ENCODE data around the gene RGS3.

Gene RGS3

DNA sequence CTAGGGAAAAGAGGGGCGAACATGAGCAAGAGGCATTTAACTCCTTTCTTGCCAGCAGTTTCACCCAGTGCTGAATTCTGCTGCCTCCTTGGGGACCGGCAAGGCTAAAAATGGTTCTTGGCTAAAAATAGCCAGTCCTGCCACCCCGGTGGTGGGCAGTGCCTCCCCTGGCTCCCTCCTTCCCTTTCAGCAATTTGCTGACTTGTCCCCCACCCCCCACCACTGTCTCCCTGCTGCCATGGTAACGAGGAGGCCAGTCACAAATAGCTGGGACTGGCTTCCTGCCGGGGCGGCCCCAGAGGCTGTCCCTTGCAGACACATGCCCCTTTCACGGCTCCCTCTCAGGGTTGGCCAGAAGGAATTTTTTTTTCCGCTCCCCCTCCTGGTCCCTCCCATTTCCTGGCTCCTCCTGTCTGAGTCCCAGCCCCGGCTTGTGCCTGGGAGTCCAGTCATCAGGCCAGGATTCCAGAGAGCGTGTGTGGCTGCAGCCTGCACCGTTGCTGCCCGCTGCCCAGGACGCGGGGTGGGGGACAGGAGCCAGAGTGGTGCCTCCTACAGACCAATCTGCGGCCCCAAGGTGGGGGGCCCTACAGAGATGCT lies 130.3 kb downstream of the RGS3 start:
- H3K4me3 ChIP-seq (ENCODE audit: severe bottlenecking): peak overlapping the region; percentile 33
- ATAC-seq (ENCODE audit: low read depth) (peak; percentile 97), DNase-seq (ENCODE audit: low spot score) (peak; percentile 93)
- TF ChIP-seq, protein P1, sequence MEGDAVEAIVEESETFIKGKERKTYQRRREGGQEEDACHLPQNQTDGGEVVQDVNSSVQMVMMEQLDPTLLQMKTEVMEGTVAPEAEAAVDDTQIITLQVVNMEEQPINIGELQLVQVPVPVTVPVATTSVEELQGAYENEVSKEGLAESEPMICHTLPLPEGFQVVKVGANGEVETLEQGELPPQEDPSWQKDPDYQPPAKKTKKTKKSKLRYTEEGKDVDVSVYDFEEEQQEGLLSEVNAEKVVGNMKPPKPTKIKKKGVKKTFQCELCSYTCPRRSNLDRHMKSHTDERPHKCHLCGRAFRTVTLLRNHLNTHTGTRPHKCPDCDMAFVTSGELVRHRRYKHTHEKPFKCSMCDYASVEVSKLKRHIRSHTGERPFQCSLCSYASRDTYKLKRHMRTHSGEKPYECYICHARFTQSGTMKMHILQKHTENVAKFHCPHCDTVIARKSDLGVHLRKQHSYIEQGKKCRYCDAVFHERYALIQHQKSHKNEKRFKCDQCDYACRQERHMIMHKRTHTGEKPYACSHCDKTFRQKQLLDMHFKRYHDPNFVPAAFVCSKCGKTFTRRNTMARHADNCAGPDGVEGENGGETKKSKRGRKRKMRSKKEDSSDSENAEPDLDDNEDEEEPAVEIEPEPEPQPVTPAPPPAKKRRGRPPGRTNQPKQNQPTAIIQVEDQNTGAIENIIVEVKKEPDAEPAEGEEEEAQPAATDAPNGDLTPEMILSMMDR (IDR thresholded peaks at IDR 0.05; ENCODE audit: poor library complexity, severe bottlenecking): no peak
- H3K27ac ChIP-seq (ENCODE audit: poor library complexity, severe bottlenecking): peak overlapping the region; percentile 11
- no peaks in the 10 kb centered on the region for H3K9me3 ChIP-seq (ENCODE audit: severe bottlenecking)
- H3K27me3 ChIP-seq (ENCODE audit: insufficient read depth, poor library complexity, severe bottlenecking): no peaks in the 10 kb centered on the region
- peaks cover 5% of the 10 kb centered on the region for H3K4me1 ChIP-seq (ENCODE audit: insufficient read depth, poor library complexity, severe bottlenecking)
- H3K36me3 ChIP-seq (ENCODE audit: low read depth): peaks cover 23% of the 10 kb centered on the region

DNA sequence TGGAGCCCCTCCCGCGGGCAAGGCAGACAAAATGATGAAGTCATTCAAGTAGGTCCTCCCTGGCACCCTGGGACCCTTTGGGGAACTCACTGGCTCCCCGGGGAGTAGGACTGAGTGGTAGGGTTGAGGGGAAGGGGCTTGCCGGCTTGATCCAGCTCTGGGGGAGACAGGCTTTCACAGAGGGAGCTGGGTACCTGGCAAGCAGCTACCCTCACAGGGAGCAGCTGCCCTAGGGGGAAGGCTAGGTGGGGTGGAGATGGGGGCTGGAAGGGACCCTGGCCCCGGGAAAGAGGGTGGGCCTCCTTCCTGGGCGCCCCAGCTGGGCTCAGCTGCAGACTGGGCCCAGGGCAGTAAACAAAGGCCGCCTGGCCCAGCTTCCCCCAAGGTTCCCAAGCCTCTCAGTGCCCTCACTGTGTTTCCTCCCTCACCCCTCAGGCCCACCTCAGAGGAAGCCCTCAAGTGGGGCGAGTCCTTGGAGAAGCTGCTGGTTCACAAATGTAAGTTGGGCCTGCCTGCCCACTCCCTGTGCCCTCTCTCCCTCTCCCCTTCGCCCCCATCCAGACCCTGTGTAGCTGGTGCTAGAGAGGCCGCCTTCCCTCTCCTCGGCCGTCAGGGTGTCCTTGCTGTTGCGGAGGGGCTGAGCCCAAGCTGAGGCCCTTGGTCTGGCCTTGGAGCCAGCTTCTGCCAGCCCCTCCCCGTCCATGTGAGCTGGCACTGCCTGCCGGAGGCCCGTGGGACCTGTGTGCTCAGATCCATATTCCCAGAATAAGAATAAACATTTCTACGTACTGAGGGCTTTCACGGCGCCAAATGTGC lies 131.2 kb downstream of the RGS3 start:
- ATAC-seq (ENCODE audit: low read depth) (no peak), DNase-seq (ENCODE audit: low spot score) (no peak)
- peak overlapping the region; percentile 11 for H3K27ac ChIP-seq (ENCODE audit: poor library complexity, severe bottlenecking)
- peaks cover 5% of the 10 kb centered on the region for H3K4me1 ChIP-seq (ENCODE audit: insufficient read depth, poor library complexity, severe bottlenecking)
- no peaks in the 10 kb centered on the region for H3K9me3 ChIP-seq (ENCODE audit: severe bottlenecking)
- H3K36me3 ChIP-seq (ENCODE audit: low read depth): peaks cover 23% of the 10 kb centered on the region
- TF ChIP-seq, protein P1 (IDR thresholded peaks at IDR 0.05; ENCODE audit: poor library complexity, severe bottlenecking): no peak
- peak overlapping the region; percentile 33 for H3K4me3 ChIP-seq (ENCODE audit: severe bottlenecking)
- H3K27me3 ChIP-seq (ENCODE audit: insufficient read depth, poor library complexity, severe bottlenecking): no peaks in the 10 kb centered on the region

GRCh38 chr9:113596616-113597320 lies 133.2 kb downstream of the RGS3 start:
- Histone ChIP-seq H3K27ac (ENCODE audit: poor library complexity, severe bottlenecking) (no peak overlapping the region), H3K36me3 (ENCODE audit: low read depth) (peaks cover 23% of the 10 kb centered on the region), H3K4me3 (ENCODE audit: severe bottlenecking) (no peak overlapping the region), H3K27me3 (ENCODE audit: insufficient read depth, poor library complexity, severe bottlenecking) (no peaks in the 10 kb centered on the region), H3K4me1 (ENCODE audit: insufficient read depth, poor library complexity, severe bottlenecking) (peaks cover 14% of the 10 kb centered on the region), H3K9me3 (ENCODE audit: severe bottlenecking) (no peaks in the 10 kb centered on the region)
- no peak for DNase-seq (ENCODE audit: low spot score)
- TF ChIP-seq, protein P1 (IDR thresholded peaks at IDR 0.05; ENCODE audit: poor library complexity, severe bottlenecking): no peak
- ATAC-seq (ENCODE audit: low read depth): no peak

GRCh38 chr9:113597390-113598241 lies 134.1 kb downstream of the RGS3 start:
- ATAC-seq (ENCODE audit: low read depth) (no peak), DNase-seq (ENCODE audit: low spot score) (no peak)
- no peaks in the 10 kb centered on the region for H3K9me3 ChIP-seq (ENCODE audit: severe bottlenecking)
- H3K36me3 ChIP-seq (ENCODE audit: low read depth): peaks cover 23% of the 10 kb centered on the region
- H3K4me1 ChIP-seq (ENCODE audit: insufficient read depth, poor library complexity, severe bottlenecking): peaks cover 21% of the 10 kb centered on the region
- no peak overlapping the region for H3K4me3 ChIP-seq (ENCODE audit: severe bottlenecking)
- H3K27ac ChIP-seq (ENCODE audit: poor library complexity, severe bottlenecking): no peak overlapping the region
- TF ChIP-seq, protein P1 (IDR thresholded peaks at IDR 0.05; ENCODE audit: poor library complexity, severe bottlenecking): no peak
- H3K27me3 ChIP-seq (ENCODE audit: insufficient read depth, poor library complexity, severe bottlenecking): no peaks in the 10 kb centered on the region

All from RWPE2 (cell line).